HCT116 (cell line): ENCODE data around the gene FAM43B. TPM values are rescaled to one million over a fixed set of nuclear protein-coding genes. Genes with fewer than 3 reads are reported as not detected.

ENCODE experiments used
- ATAC-seq: fragments of 200-7000 bp; cut with Tn5 transposase; 2 replicates; pipeline ENCODE4 v1.9.1; 2020; ENCODE audit warnings: mild to moderate bottlenecking, moderate library complexity
- BruUV-seq: library from RNA; stranded (reverse); fragments of 400-500 nt; replicated peaks from 2 replicates; lab custom pipeline; 2021; lab: Mats Ljungman, UMichigan
- CTCF ChIA-PET: fragments of 300-600 bp; sonication (Branson Sonifier 250); formaldehyde crosslinking; loops from one replicate; lab custom pipeline; 2021; ENCODE audit warnings: antibody characterized with exemption; lab: Charles Lee
- POLR2A ChIA-PET: fragments of 300-600, 350-600 bp; sonication (Branson Sonifier 250); formaldehyde crosslinking; loops from one replicate; lab custom pipeline; 2021; ENCODE audit warnings: antibody characterized with exemption; lab: Charles Lee
- RAD21 ChIA-PET, 2 experiments: fragments of 300-600 bp; sonication (Branson Sonifier 250); formaldehyde crosslinking; loops; one replicate each; lab custom pipeline; 2023; ENCODE audit warnings: low total read pairs in 2 of 2; ENCODE audit not compliant: uncharacterized antibody in 2 of 2, unreplicated experiment in 2 of 2, low non-redundant PET in 1 of 2; lab: Charles Lee
- DNase-seq: peaks from one replicate; pipeline ENCODE4 v3.0.0-alpha.2; 2010; ENCODE audit warnings: low read depth, low spot score
- H2AFZ ChIP-seq: fragments of 200-600 bp; shearing (Covaris generic), sonication (generic); 2 replicates; pipeline ENCODE4 v1.6.1; 2017; ENCODE audit warnings: low read depth, mixed run types, mixed read lengths, antibody characterized with exemption, low read length; ENCODE audit not compliant: poor library complexity, severe bottlenecking
- H3K27ac ChIP-seq: 2 replicates; pipeline ENCODE4 v1.5.1; 2012; ENCODE audit warnings: low read depth, low read length
- H3K27me3 ChIP-seq: fragments of 200-600 bp; sonication (generic); 2 replicates; pipeline ENCODE4 v1.6.1; 2016; ENCODE audit warnings: mixed run types, low read length, mixed read lengths; ENCODE audit not compliant: insufficient read depth
- H3K36me3 ChIP-seq, 2 experiments: fragments of 200-500 bp in 1 of 2; fragments of 200-600 bp in 1 of 2; sonication (Bioruptor generic) in 1 of 2; sonication (generic) in 1 of 2; 2 replicates each; pipeline versions ENCODE4 v1.5.1 to v1.6.1; 2014 to 2016; ENCODE audit warnings: low read length in 2 of 2, inconsistent platforms in 1 of 2, mixed read lengths in 1 of 2, mixed run types in 1 of 2; ENCODE audit not compliant: insufficient read depth in 2 of 2, control insufficient read depth in 1 of 2
- H3K4me1 ChIP-seq, 2 experiments: fragments of 200-600 bp in 1 of 2; sonication (generic) in 1 of 2; 2 replicates each; pipeline versions ENCODE4 v1.5.1 to v1.6.1; 2012 to 2017; ENCODE audit warnings: low read length in 2 of 2, inconsistent platforms in 1 of 2, mild to moderate bottlenecking in 1 of 2, mixed read lengths in 1 of 2, mixed run types in 1 of 2, moderate library complexity in 1 of 2; ENCODE audit not compliant: insufficient read depth in 2 of 2, control insufficient read depth in 1 of 2
- H3K4me2 ChIP-seq: fragments of 200-600 bp; sonication (generic); 2 replicates; pipeline ENCODE4 v1.6.1; 2017; ENCODE audit warnings: mixed run types, low read length, mixed read lengths
- H3K4me3 ChIP-seq, 2 experiments: fragments of 200-600 bp in 1 of 2; sonication (generic) in 1 of 2; replicated peaks in 1 of 2; 2 replicates each; pipeline ENCODE4 v1.5.1; 2011 to 2016; ENCODE audit warnings: low read length in 2 of 2, control low read depth in 1 of 2, low read depth in 1 of 2, mild to moderate bottlenecking in 1 of 2, mixed read lengths in 1 of 2, mixed run types in 1 of 2
- H3K79me2 ChIP-seq: fragments of 200-600 bp; sonication (generic); 2 replicates; pipeline ENCODE4 v1.6.1; 2017; ENCODE audit warnings: mild to moderate bottlenecking, mixed run types, low read length, moderate library complexity, mixed read lengths; ENCODE audit not compliant: insufficient read depth
- H3K9ac ChIP-seq: fragments of 200-600 bp; sonication (generic); 2 replicates; pipeline ENCODE4 v1.6.1; 2016; ENCODE audit warnings: low read length, mixed read lengths
- H3K9me2 ChIP-seq: fragments of 200-600 bp; sonication (generic), shearing (Covaris generic); 2 replicates; pipeline ENCODE4 v1.6.1; 2017; ENCODE audit warnings: mixed run types, mild to moderate bottlenecking, moderate library complexity; ENCODE audit not compliant: insufficient read depth
- H3K9me3 ChIP-seq, 2 experiments: fragments of 200-500 bp in 1 of 2; fragments of 200-600 bp in 1 of 2; sonication (Bioruptor generic) in 1 of 2; sonication (generic) in 1 of 2; 2 replicates each; pipeline ENCODE4 v1.6.1; 2014 to 2017; ENCODE audit warnings: low read length in 2 of 2, mixed read lengths in 2 of 2, inconsistent platforms in 1 of 2, low read depth in 1 of 2, mild to moderate bottlenecking in 1 of 2, mixed run types in 1 of 2, moderate library complexity in 1 of 2; ENCODE audit not compliant: control insufficient read depth in 1 of 2, insufficient read depth in 1 of 2
- H4K20me1 ChIP-seq: fragments of 200-600 bp; sonication (generic), shearing (Covaris generic); 2 replicates; pipeline ENCODE4 v1.6.1; 2017; ENCODE audit warnings: mixed run types, mild to moderate bottlenecking, moderate library complexity; ENCODE audit not compliant: insufficient read depth
- EGR1 ChIP-seq: IDR thresholded peaks from 2 replicates; pipeline ENCODE4 v1.6.1; 2012; ENCODE audit warnings: low read depth
- EZH2phosphoT487 ChIP-seq: fragments of 200-600 bp; IDR thresholded peaks from 2 replicates; pipeline ENCODE4 v1.6.1; 2018; ENCODE audit warnings: antibody characterized with exemption, borderline replicate concordance
- FOSL1 ChIP-seq: IDR thresholded peaks from 2 replicates; pipeline ENCODE4 v1.6.1; 2012; ENCODE audit warnings: low read depth
- JUND ChIP-seq: IDR thresholded peaks from 2 replicates; pipeline ENCODE4 v1.6.1; 2012
- POLR2AphosphoS5 ChIP-seq: IDR thresholded peaks from 2 replicates; pipeline ENCODE4 v1.6.1; 2011; ENCODE audit warnings: mild to moderate bottlenecking, low read depth, low read length, moderate library complexity
- RAD21 ChIP-seq: IDR thresholded peaks from 2 replicates; pipeline ENCODE4 v1.6.1; 2012; ENCODE audit warnings: low read depth, mild to moderate bottlenecking
- SIN3A ChIP-seq: IDR thresholded peaks from 2 replicates; pipeline ENCODE4 v1.6.1; 2012; ENCODE audit warnings: low read depth
- SP1 ChIP-seq: IDR thresholded peaks from 2 replicates; pipeline ENCODE4 v1.6.1; 2012; ENCODE audit warnings: low read depth
- ZNF274 ChIP-seq: fragments of 200-500 bp; sonication (Bioruptor generic); IDR thresholded peaks from 2 replicates; pipeline ENCODE4 v1.6.1; 2014; ENCODE audit warnings: mild to moderate bottlenecking, low read depth, low read length, inconsistent platforms
- intact Hi-C: fragments of 100-400 bp; cut with micrococcal nuclease; formaldehyde crosslinking; loops from 2 replicates; pipeline ENCODE4 v1.10.0; 2022
- total RNA-seq: library from RNA; stranded (reverse); gene quantifications from one replicate; pipeline ENCODE4 v1.2.1, GENCODE V29; 2021; ENCODE audit not compliant: unreplicated experiment
- TF ChIP-seq, protein P1 (sequence below): IDR thresholded peaks from 2 replicates; pipeline ENCODE4 v1.6.1; 2012
- TF ChIP-seq, protein P2 (sequence below), 3 experiments: fragments of 200-600 bp in 1 of 3; sonication (generic) in 1 of 3; IDR thresholded peaks in 2 of 3; conservative IDR thresholded peaks in 1 of 3; 2 replicates each; pipeline ENCODE4 v1.5.1; 2012 to 2017; ENCODE audit warnings: low read depth in 2 of 3, low read length in 2 of 3, antibody characterized with exemption in 1 of 3, borderline replicate concordance in 1 of 3, control low read depth in 1 of 3, mild to moderate bottlenecking in 1 of 3, mixed read lengths in 1 of 3, mixed run types in 1 of 3, moderate library complexity in 1 of 3; ENCODE audit not compliant: insufficient read depth in 1 of 3
- TF ChIP-seq, protein P3 (sequence below): IDR thresholded peaks from 2 replicates; pipeline ENCODE4 v1.6.1; 2012
- TF ChIP-seq, protein P4 (sequence below): IDR thresholded peaks from 2 replicates; pipeline ENCODE4 v1.6.1; 2012; ENCODE audit warnings: low read depth

FAM43B gene
- total RNA-seq, 1 experiment from 2014 or later, result not detected

DNA sequence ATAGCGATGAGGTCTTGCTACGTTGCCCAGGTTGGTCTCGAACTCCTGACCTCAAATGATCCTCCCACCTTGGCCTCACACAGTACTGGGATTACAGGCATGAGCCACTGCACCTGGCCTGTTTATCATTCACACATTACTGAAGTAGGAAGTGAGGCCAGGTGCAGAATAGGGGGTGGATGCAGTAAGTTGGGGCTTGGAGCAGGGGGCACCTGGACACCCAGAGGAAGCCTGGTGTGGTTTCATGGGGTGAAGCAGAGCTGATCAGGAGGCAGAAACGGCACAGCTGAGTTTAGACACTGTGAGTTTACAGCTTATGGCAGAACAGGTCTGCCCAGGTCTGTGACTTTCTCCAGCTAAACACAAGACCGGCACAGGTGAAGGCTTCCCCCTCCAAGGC, 41.4 kb downstream of the FAM43B start:
- ATAC-seq (no peak), DNase-seq (no peak)
- Histone ChIP-seq H3K9ac (no peak overlapping the region), H3K9me2 (no peaks in the 10 kb centered on the region), H3K27me3 (no peaks in the 10 kb centered on the region), H3K79me2 (no peaks in the 10 kb centered on the region), H4K20me1 (no peaks in the 10 kb centered on the region), H2AFZ (no peak overlapping the region), H3K4me3 (no peak overlapping the region), H3K27ac (no peak overlapping the region), H3K9me3 (no peaks in the 10 kb centered on the region), H3K4me1 (peaks cover 11 to 20% of the 10 kb centered on the region in 2 experiments), H3K4me2 (no peak overlapping the region), H3K36me3 (no peaks in the 10 kb centered on the region)
- CTCF ChIA-PET, result no interaction called here
- RAD21 ChIA-PET, result interaction anchor here in 1 of 2 experiments (1.2 kb wide), 1 partner anchor 40 kb away, joined by 4 read pairs; no protein-coding TSS in a partner anchor
- intact Hi-C loops, result no loop called here
- TF ChIP-seq, protein P1, sequence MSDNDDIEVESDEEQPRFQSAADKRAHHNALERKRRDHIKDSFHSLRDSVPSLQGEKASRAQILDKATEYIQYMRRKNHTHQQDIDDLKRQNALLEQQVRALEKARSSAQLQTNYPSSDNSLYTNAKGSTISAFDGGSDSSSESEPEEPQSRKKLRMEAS, result no peak
- POLR2A ChIA-PET, result no interaction called here
- BruUV-seq, result no TSS peak

DNA sequence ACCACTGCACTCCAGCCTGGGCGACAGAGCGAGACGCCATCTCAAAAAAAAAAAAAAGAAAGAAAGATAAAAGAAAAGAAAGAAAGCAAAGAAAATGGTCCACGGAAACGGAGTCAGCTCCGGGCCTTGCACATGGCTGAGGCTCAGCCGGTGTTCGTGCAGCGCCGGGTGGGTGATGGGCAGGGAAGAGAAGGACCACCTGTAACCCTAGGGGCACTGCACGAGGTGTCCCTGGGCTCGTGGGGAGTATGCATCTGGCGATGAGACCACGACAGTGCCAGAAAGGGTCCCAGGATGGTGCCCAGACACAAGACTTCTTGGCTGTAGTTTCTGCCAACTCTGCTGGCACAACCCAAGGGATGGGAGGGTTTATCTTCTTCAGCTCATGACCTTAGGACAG, 42.4 kb downstream of the FAM43B start:
- ChIA-PET RAD21 (no interaction called here), CTCF (interaction anchor here (0.8 kb wide), 1 partner anchor 39 kb away, joined by 3 read pairs; no protein-coding TSS in a partner anchor), POLR2A (no interaction called here)
- Histone ChIP-seq H3K4me1 (peaks cover 6 to 12% of the 10 kb centered on the region in 2 experiments; a peak in 3 of 4 replicates), H3K27ac (no peak overlapping the region), H3K79me2 (no peaks in the 10 kb centered on the region), H3K9ac (no peak overlapping the region), H3K9me3 (no peaks in the 10 kb centered on the region), H3K36me3 (no peaks in the 10 kb centered on the region), H3K27me3 (no peaks in the 10 kb centered on the region), H2AFZ (no peak overlapping the region), H4K20me1 (no peaks in the 10 kb centered on the region), H3K4me2 (no peak overlapping the region), H3K9me2 (no peaks in the 10 kb centered on the region), H3K4me3 (no peak overlapping the region)
- ATAC-seq (no peak), DNase-seq (no peak)
- intact Hi-C loops, result no loop called here
- BruUV-seq, result no TSS peak
- TF ChIP-seq, protein P2, sequence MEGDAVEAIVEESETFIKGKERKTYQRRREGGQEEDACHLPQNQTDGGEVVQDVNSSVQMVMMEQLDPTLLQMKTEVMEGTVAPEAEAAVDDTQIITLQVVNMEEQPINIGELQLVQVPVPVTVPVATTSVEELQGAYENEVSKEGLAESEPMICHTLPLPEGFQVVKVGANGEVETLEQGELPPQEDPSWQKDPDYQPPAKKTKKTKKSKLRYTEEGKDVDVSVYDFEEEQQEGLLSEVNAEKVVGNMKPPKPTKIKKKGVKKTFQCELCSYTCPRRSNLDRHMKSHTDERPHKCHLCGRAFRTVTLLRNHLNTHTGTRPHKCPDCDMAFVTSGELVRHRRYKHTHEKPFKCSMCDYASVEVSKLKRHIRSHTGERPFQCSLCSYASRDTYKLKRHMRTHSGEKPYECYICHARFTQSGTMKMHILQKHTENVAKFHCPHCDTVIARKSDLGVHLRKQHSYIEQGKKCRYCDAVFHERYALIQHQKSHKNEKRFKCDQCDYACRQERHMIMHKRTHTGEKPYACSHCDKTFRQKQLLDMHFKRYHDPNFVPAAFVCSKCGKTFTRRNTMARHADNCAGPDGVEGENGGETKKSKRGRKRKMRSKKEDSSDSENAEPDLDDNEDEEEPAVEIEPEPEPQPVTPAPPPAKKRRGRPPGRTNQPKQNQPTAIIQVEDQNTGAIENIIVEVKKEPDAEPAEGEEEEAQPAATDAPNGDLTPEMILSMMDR (IDR thresholded peaks at IDR 0.05 in 2 of 3, conservative IDR thresholded peaks at IDR 0.05 in 1 of 3; ENCODE audit: borderline replicate concordance in 1 of 3, insufficient read depth in 1 of 3, low read depth in 2 of 3, low read length in 2 of 3), result no peak
- no peak for TF ChIP-seq JUND
- TF ChIP-seq RAD21, result no peak
- TF ChIP-seq SP1, result no peak
- TF ChIP-seq ZNF274, result no peak
- no peak for TF ChIP-seq EZH2phosphoT487
- no peak for TF ChIP-seq SIN3A
- TF ChIP-seq, protein P3, sequence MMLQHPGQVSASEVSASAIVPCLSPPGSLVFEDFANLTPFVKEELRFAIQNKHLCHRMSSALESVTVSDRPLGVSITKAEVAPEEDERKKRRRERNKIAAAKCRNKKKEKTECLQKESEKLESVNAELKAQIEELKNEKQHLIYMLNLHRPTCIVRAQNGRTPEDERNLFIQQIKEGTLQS, result no peak
- TF ChIP-seq FOSL1, result no peak
- TF ChIP-seq, protein P4, sequence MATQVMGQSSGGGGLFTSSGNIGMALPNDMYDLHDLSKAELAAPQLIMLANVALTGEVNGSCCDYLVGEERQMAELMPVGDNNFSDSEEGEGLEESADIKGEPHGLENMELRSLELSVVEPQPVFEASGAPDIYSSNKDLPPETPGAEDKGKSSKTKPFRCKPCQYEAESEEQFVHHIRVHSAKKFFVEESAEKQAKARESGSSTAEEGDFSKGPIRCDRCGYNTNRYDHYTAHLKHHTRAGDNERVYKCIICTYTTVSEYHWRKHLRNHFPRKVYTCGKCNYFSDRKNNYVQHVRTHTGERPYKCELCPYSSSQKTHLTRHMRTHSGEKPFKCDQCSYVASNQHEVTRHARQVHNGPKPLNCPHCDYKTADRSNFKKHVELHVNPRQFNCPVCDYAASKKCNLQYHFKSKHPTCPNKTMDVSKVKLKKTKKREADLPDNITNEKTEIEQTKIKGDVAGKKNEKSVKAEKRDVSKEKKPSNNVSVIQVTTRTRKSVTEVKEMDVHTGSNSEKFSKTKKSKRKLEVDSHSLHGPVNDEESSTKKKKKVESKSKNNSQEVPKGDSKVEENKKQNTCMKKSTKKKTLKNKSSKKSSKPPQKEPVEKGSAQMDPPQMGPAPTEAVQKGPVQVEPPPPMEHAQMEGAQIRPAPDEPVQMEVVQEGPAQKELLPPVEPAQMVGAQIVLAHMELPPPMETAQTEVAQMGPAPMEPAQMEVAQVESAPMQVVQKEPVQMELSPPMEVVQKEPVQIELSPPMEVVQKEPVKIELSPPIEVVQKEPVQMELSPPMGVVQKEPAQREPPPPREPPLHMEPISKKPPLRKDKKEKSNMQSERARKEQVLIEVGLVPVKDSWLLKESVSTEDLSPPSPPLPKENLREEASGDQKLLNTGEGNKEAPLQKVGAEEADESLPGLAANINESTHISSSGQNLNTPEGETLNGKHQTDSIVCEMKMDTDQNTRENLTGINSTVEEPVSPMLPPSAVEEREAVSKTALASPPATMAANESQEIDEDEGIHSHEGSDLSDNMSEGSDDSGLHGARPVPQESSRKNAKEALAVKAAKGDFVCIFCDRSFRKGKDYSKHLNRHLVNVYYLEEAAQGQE, result no peak
- TF ChIP-seq EGR1, result no peak
- no peak for TF ChIP-seq POLR2AphosphoS5
